Activated T-helper 1 cell treated with anti-CD3 and anti-CD28 coated beads, Interleukin-12 subunit alpha, Interleukin-12 subunit beta, Interleukin-2, Interleukin-4 antibody, amounts not matched to agents 30 ng/mL and 10 ng/mL and 1 ng/mL, durations not matched to agents 14 hours and 24 hours and 36 hours (primary cell): Measurements from ENCODE around the gene SND1. TPM values are rescaled to one million over a fixed set of nuclear protein-coding genes. Genes with fewer than 3 reads are reported as not detected.

Source experiments
- DNase-seq: peaks from one replicate; pipeline ENCODE4 v3.0.0; 2021; ENCODE audit warnings: low spot score
- H3K27ac Mint-ChIP-seq: one replicate; pipeline ENCODE4 v1.8.0; 2021; ENCODE audit warnings: mild to moderate bottlenecking, mixed read lengths
- H3K27me3 Mint-ChIP-seq: one replicate; pipeline ENCODE4 v1.8.0; 2022; ENCODE audit warnings: mild to moderate bottlenecking, moderate library complexity, mixed read lengths; ENCODE audit not compliant: insufficient read depth
- H3K36me3 Mint-ChIP-seq: one replicate; pipeline ENCODE4 v1.8.0; 2021; ENCODE audit warnings: low read depth, mixed read lengths
- H3K4me1 Mint-ChIP-seq: one replicate; pipeline ENCODE4 v1.8.0; 2021; ENCODE audit warnings: low read depth, mixed read lengths
- H3K4me3 Mint-ChIP-seq: one replicate; pipeline ENCODE4 v1.8.0; 2021; ENCODE audit warnings: mild to moderate bottlenecking, moderate library complexity, mixed read lengths
- H3K9me3 Mint-ChIP-seq: one replicate; pipeline ENCODE4 v1.8.0; 2021; ENCODE audit warnings: mixed read lengths
- intact Hi-C: fragments of 100-400 bp; cut with micrococcal nuclease; formaldehyde crosslinking; loops from one replicate; pipeline ENCODE4 v1.15.1; 2024
- total RNA-seq: library from RNA; stranded (reverse); gene quantifications from 2 replicates; pipeline ENCODE4 v1.2.3, GENCODE V29; 2022

Gene SND1
- total RNA-seq, 1 donor from 2014 or later: 292 TPM

DNA sequence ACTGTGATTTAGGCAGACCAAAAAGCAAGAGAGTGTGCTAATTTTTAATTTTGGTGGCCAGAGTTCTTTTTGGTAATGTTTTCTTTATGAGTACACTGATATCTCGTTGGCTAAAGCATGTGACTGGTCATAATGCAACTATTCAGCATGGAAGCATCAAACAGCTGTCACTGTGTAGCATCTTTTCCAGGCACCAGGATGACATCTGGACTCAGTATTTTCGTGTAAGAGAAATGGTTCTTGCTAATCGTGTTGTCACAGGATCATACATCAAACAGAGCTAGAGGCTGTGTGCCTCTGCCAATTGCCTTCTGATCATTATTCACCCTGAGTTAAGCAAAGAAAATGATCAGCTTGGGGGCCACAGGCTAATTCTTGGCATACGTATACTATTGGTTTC, 118.9 kb downstream of the SND1 start:
- no peak overlapping the region for H3K27ac Mint-ChIP-seq
- intact Hi-C loops: no loop called here
- no peak for DNase-seq
- H3K27me3 Mint-ChIP-seq: no peaks in the 10 kb centered on the region
- H3K4me3 Mint-ChIP-seq: no peak overlapping the region
- H3K4me1 Mint-ChIP-seq: peaks cover 33% of the 10 kb centered on the region
- H3K9me3 Mint-ChIP-seq: no peaks in the 10 kb centered on the region
- H3K36me3 Mint-ChIP-seq: peaks cover 12% of the 10 kb centered on the region

GRCh38 chr7:127771707-127772106, 119.7 kb downstream of the SND1 start:
- Mint-ChIP-seq H3K27ac (no peak overlapping the region), H3K4me3 (no peak overlapping the region)
- intact Hi-C loops: no loop called here

DNA sequence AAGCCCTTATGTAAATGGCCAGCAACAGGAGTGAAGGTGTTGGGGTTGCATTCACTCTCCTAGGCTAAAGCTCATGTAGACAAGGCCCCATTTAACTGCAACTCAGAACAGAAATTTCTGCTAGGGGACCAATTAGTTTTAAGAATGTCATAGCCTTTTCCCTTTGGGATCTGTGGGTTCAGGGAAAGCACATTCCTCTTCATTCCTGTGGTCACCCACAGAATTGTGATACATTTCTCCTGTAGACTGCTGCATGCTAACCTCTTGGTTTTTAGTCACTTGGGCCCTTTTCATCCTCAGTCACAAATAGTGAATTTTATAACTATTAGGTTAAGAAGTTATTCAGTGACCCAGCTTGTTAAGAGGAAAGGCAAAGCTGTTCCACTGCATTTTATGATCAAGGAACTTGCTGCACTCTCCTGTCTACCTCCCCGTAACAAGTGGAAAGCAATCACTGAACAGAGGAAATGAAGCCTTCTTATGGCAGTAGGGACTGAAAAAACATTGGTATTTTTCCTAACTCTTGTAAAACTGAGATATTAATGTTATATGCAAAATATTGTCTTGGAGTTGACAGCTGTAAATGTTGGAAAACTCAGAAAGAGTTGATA, 124.9 kb downstream of the SND1 start:
- Mint-ChIP-seq H3K4me1 (peaks cover 15% of the 10 kb centered on the region), H3K27ac (no peak overlapping the region), H3K4me3 (no peak overlapping the region), H3K36me3 (peaks cover 11% of the 10 kb centered on the region), H3K9me3 (no peaks in the 10 kb centered on the region), H3K27me3 (no peaks in the 10 kb centered on the region)
- no peak for DNase-seq
- intact Hi-C loops: no loop called here

More at GRCh38 chr7:127771707-127772106, 119.7 kb downstream of the SND1 start:
- Mint-ChIP-seq H3K36me3 (peaks cover 11% of the 10 kb centered on the region), H3K27me3 (no peaks in the 10 kb centered on the region), H3K9me3 (no peaks in the 10 kb centered on the region), H3K4me1 (peaks cover 30% of the 10 kb centered on the region)
- DNase-seq: no peak

DNA sequence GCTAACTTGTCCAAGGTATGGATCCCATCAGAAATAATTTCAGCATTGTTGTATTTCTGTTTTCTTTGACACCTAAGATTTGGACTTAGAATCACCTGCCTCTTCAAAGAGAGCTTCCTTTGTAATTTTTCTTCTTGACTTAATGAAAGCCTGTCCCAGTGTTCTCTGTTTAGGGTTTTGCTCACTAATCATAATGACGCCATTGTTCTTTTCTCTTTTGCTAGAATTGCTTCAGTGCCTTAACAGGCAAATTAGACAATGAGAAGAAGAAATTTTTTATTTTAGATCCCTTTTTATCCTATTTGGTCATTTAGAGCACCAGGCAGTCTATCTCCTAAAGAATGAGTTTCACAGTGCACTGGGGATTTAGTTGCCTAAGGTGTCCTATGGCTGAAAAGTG, 128.5 kb downstream of the SND1 start:
- no peak overlapping the region for H3K27ac Mint-ChIP-seq
- H3K4me3 Mint-ChIP-seq: no peak overlapping the region
- intact Hi-C loops: no loop called here
- H3K27me3 Mint-ChIP-seq: no peaks in the 10 kb centered on the region
- H3K36me3 Mint-ChIP-seq: peaks cover 16% of the 10 kb centered on the region
- no peak for DNase-seq
- H3K9me3 Mint-ChIP-seq: no peaks in the 10 kb centered on the region
- peaks cover 21% of the 10 kb centered on the region for H3K4me1 Mint-ChIP-seq

DNA sequence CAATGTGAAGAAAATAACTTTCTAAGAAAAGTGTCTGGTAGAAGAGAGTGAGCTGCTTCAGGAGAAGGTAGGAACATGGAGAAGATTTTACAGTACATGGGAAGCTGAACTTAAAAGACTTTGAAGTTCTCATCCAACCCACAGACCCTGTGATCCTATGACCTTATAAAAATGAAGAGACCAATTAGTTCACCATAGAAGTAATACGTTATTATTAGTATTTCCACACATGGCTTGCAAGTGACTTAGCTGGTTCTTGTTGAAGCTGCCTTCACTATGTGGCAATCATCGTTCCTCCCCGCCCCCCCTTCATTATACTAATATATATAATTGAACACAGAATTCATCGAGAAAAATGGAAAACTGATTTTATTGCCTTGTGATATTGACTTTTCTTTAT, 129.1 kb downstream of the SND1 start:
- Mint-ChIP-seq H3K27ac (no peak overlapping the region), H3K9me3 (no peaks in the 10 kb centered on the region), H3K27me3 (no peaks in the 10 kb centered on the region), H3K4me3 (no peak overlapping the region), H3K4me1 (peaks cover 21% of the 10 kb centered on the region), H3K36me3 (peaks cover 16% of the 10 kb centered on the region)
- intact Hi-C loops: no loop called here
- DNase-seq: no peak

- no peak overlapping the region for H3K4me3 Mint-ChIP-seq
- no peak for DNase-seq
- H3K27me3 Mint-ChIP-seq: no peaks in the 10 kb centered on the region
- peaks cover 21% of the 10 kb centered on the region for H3K4me1 Mint-ChIP-seq
- intact Hi-C loops: no loop called here
- peaks cover 17% of the 10 kb centered on the region for H3K36me3 Mint-ChIP-seq
- no peaks in the 10 kb centered on the region for H3K9me3 Mint-ChIP-seq
- no peak overlapping the region for H3K27ac Mint-ChIP-seq
Observed at GRCh38 chr7:127782075-127782474, 130.1 kb downstream of the SND1 start.

DNA sequence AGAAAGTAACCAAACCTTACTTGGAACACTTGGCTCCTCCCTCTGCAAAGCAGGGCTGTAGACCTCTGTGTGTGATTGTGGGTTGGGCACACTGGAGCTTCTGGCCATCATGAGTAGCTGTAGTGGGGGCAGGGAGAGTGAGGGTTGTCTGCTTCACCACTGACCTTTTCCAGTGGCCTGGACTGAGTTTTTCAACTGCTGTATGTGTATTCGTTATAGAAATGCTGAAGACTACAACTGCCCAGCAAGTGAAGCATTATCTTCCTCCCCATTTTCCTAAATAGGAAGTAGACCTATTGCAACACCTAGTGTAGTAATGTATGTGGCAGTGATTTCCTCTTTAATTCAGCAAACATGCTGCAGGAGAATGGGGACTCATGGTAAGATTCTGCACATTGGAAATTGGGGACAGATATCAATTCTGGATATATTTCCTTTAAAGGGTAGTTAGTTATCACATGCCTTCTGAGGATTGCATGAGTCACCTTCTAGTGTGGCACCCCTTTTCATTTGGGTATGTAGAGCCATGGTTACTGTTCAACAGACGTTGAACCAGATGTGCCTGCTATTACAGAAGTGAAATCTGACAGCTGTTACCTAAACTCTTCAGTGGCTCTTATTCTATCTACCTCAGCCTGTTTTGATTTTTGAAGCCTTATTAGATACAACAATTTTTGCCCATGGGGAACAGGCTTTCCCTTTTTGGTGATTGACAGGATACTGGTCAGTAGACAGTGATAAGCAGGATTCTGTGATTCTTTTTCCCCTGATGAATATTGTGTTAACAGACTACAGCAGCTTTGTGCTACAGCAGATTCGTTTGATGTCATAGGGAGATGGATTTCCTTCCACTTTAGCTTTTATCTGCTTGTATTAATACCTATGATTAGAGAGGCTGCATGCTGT, 130.9 kb downstream of the SND1 start:
- H3K4me3 Mint-ChIP-seq: no peak overlapping the region
- no peak overlapping the region for H3K27ac Mint-ChIP-seq
- intact Hi-C loops: no loop called here
- H3K9me3 Mint-ChIP-seq: no peaks in the 10 kb centered on the region
- H3K4me1 Mint-ChIP-seq: peaks cover 17% of the 10 kb centered on the region
- no peaks in the 10 kb centered on the region for H3K27me3 Mint-ChIP-seq
- peaks cover 12% of the 10 kb centered on the region for H3K36me3 Mint-ChIP-seq
- DNase-seq: no peak

- Mint-ChIP-seq H3K36me3 (peaks cover 11% of the 10 kb centered on the region), H3K27me3 (no peaks in the 10 kb centered on the region), H3K4me3 (no peak overlapping the region), H3K4me1 (peaks cover 22% of the 10 kb centered on the region), H3K9me3 (no peaks in the 10 kb centered on the region), H3K27ac (no peak overlapping the region)
- intact Hi-C loops: no loop called here
- no peak for DNase-seq
Observed at GRCh38 chr7:127786184-127786583, 134.2 kb downstream of the SND1 start.

- peaks cover 33% of the 10 kb centered on the region for H3K4me1 Mint-ChIP-seq
- intact Hi-C loops: no loop called here
Observed at GRCh38 chr7:127789031-127789430, 137.0 kb downstream of the SND1 start.

GRCh38 chr7:127791446-127792189, 139.6 kb downstream of the SND1 start:
- no peaks in the 10 kb centered on the region for H3K9me3 Mint-ChIP-seq
- peaks cover 5% of the 10 kb centered on the region for H3K36me3 Mint-ChIP-seq
- intact Hi-C loops: loop anchor here (2.0 kb wide), 1 partner anchor 83 kb away; no protein-coding TSS in a partner anchor
- H3K27me3 Mint-ChIP-seq: no peaks in the 10 kb centered on the region
- no peak for DNase-seq
- no peak overlapping the region for H3K4me3 Mint-ChIP-seq
- peaks cover 29% of the 10 kb centered on the region for H3K4me1 Mint-ChIP-seq
- H3K27ac Mint-ChIP-seq: no peak overlapping the region

More at GRCh38 chr7:127789031-127789430, 137.0 kb downstream of the SND1 start:
- no peaks in the 10 kb centered on the region for H3K27me3 Mint-ChIP-seq
- no peaks in the 10 kb centered on the region for H3K9me3 Mint-ChIP-seq
- no peak overlapping the region for H3K27ac Mint-ChIP-seq
- DNase-seq: no peak
- H3K4me3 Mint-ChIP-seq: no peak overlapping the region
- peaks cover 10% of the 10 kb centered on the region for H3K36me3 Mint-ChIP-seq

DNA sequence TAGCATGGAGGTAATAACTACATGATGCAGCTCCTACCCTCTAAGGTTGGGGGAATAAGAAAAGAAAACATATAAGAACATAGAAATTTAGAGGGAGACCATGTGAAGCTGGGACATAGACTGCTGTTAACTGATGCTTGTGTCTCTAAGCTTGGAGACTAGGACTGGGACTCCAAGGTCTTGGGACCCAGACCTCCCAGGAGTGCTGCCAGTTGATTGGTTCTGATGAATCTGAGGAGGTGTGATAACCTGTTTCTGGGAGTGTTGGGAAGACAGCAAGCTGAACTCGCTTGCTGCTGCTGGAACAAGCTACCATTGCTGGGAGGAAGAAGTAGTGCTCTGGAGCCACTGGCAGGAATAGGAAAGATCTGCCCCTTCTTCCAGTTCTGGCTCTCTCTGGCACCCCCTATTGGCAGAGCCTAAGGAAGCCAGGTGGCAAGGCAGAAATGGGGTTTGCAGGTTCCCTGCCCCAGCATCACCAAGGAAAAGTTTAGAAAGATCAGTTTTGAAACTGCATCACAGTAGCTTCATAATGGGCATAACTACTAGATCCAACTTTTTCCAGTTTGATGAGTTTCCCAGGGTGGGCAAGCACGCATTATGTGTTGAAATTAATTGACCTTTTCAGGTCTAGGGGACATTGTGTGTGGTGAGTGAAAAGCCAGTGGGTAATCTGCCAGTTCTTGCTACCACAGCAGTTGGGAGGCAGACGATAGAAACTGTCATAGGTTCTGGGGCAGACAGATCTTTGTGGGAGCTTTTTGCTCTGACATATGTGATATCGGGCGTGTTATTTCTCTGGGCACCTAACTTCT, 140.7 kb downstream of the SND1 start:
- intact Hi-C loops: loop anchor here (2.0 kb wide), 1 partner anchor 84 kb away; no protein-coding TSS in a partner anchor
- H3K27ac Mint-ChIP-seq: peak overlapping the region; percentile 11

GRCh38 chr7:127793582-127793981, 141.6 kb downstream of the SND1 start:
- H3K27ac Mint-ChIP-seq: no peak overlapping the region
- H3K4me3 Mint-ChIP-seq: no peak overlapping the region
- H3K27me3 Mint-ChIP-seq: no peaks in the 10 kb centered on the region
- no peak for DNase-seq
- peaks cover 23% of the 10 kb centered on the region for H3K4me1 Mint-ChIP-seq
- peaks cover 3% of the 10 kb centered on the region for H3K36me3 Mint-ChIP-seq
- intact Hi-C loops: loop anchor here (2.0 kb wide), 1 partner anchor 85 kb away; no protein-coding TSS in a partner anchor
- no peaks in the 10 kb centered on the region for H3K9me3 Mint-ChIP-seq

More for the DNA sequence above, 140.7 kb downstream of the SND1 start:
- Mint-ChIP-seq H3K36me3 (peaks cover 3% of the 10 kb centered on the region), H3K27me3 (no peaks in the 10 kb centered on the region), H3K4me3 (no peak overlapping the region), H3K4me1 (peaks cover 24% of the 10 kb centered on the region), H3K9me3 (no peaks in the 10 kb centered on the region)
- peak; percentile 4 for DNase-seq
